Naive thymus-derived CD4-positive, alpha-beta T cell (primary cell): Measurements from ENCODE around the gene MLKL. TPM values are rescaled to one million over a fixed set of nuclear protein-coding genes. Genes with fewer than 3 reads are reported as not detected.

Experiments used
- ATAC-seq: fragments of 150-1000 bp; cut with Tn5 transposase; 2 replicates; pipeline ENCODE4 v1.10.0; 2021; ENCODE audit warnings: mild to moderate bottlenecking, moderate library complexity
- CTCF ChIA-PET: fragments of 350-600 bp; sonication (Branson Sonifier 250); formaldehyde crosslinking; loops from one replicate; lab custom pipeline; 2021; ENCODE audit warnings: antibody characterized with exemption; lab: Charles Lee
- POLR2A ChIA-PET: fragments of 350-600 bp; sonication (Branson Sonifier 250); formaldehyde crosslinking; loops from one replicate; lab custom pipeline; 2021; ENCODE audit warnings: antibody characterized with exemption, inconsistent platforms; lab: Charles Lee
- DNase-seq, 9 donors: peaks; one replicate each; pipeline versions ENCODE4 v3.0.0 to v3.0.0-alpha.2; 2020 to 2022; ENCODE audit warnings: mixed read lengths in 1 of 9
- H3K27ac ChIP-seq: one replicate; pipeline ENCODE4 v1.7.0; 2013; ENCODE audit warnings: mild to moderate bottlenecking, low read depth, low read length, moderate library complexity
- H3K27me3 ChIP-seq, 2 donors: one replicate each; pipeline ENCODE4 v1.7.0; 2013; ENCODE audit warnings: low read length in 2 of 2, mild to moderate bottlenecking in 2 of 2, moderate library complexity in 2 of 2; ENCODE audit not compliant: control insufficient read depth in 2 of 2, insufficient read depth in 2 of 2
- H3K36me3 ChIP-seq, 3 experiments: 1 replicate in 2 of 3; 2 replicates in 1 of 3; pipeline ENCODE4 v1.7.0; 2013; ENCODE audit warnings: low read length in 3 of 3, mild to moderate bottlenecking in 3 of 3, moderate library complexity in 1 of 3; ENCODE audit not compliant: insufficient read depth in 3 of 3, control insufficient read depth in 2 of 3
- H3K4me1 ChIP-seq, 2 donors: one replicate each; pipeline ENCODE4 v1.7.0; 2013; ENCODE audit warnings: low read length in 2 of 2, mild to moderate bottlenecking in 2 of 2, moderate library complexity in 1 of 2; ENCODE audit not compliant: control insufficient read depth in 2 of 2, insufficient read depth in 2 of 2
- H3K4me3 ChIP-seq: 2 replicates; pipeline ENCODE4 v1.7.0; 2013; ENCODE audit warnings: mild to moderate bottlenecking, low read length
- H3K9me3 ChIP-seq, 3 experiments: 1 replicate in 2 of 3; 2 replicates in 1 of 3; pipeline ENCODE4 v1.7.0; 2013; ENCODE audit warnings: low read length in 3 of 3; ENCODE audit not compliant: control insufficient read depth in 2 of 3
- H3K27ac Mint-ChIP-seq, 9 donors: one replicate each; pipeline ENCODE4 v1.8.0; 2020 to 2022; ENCODE audit warnings: mixed read lengths in 9 of 9, mild to moderate bottlenecking in 8 of 9, moderate library complexity in 5 of 9, inconsistent platforms in 2 of 9
- H3K27me3 Mint-ChIP-seq, 5 donors: one replicate each; pipeline ENCODE4 v1.8.0; 2021 to 2022; ENCODE audit warnings: mixed read lengths in 5 of 5, mild to moderate bottlenecking in 1 of 5
- H3K36me3 Mint-ChIP-seq, 5 donors: one replicate each; pipeline ENCODE4 v1.8.0; 2020 to 2022; ENCODE audit warnings: mixed read lengths in 5 of 5, mild to moderate bottlenecking in 3 of 5, inconsistent platforms in 1 of 5
- H3K4me1 Mint-ChIP-seq, 7 donors: one replicate each; pipeline ENCODE4 v1.8.0; 2020 to 2022; ENCODE audit warnings: mixed read lengths in 7 of 7, mild to moderate bottlenecking in 3 of 7, inconsistent platforms in 1 of 7
- H3K4me3 Mint-ChIP-seq, 10 donors: one replicate each; pipeline ENCODE4 v1.8.0; 2020 to 2022; ENCODE audit warnings: mild to moderate bottlenecking in 10 of 10, mixed read lengths in 10 of 10, moderate library complexity in 6 of 10, inconsistent platforms in 2 of 10
- H3K9me3 Mint-ChIP-seq, 11 donors: one replicate each; pipeline ENCODE4 v1.8.0; 2020 to 2022; ENCODE audit warnings: mixed read lengths in 11 of 11, mild to moderate bottlenecking in 4 of 11, inconsistent platforms in 1 of 11, moderate library complexity in 1 of 11
- intact Hi-C, 2 donors: fragments of 100-400 bp; cut with micrococcal nuclease; formaldehyde crosslinking; loops; one replicate each; pipeline ENCODE4 v1.15.1; 2023
- polyA plus RNA-seq, 2 donors: library from polyadenylated mRNA; unstranded; fragments of 300-500 nt; fragmentation: Illumina TruSeq; gene quantifications; one replicate each; pipeline ENCODE4 v1.2.3, GENCODE V29; 2021
- total RNA-seq, 6 experiments: library from RNA in 5 of 6; stranded (reverse) in 5 of 6; gene quantifications; 1 replicate in 5 of 6; 2 replicates in 1 of 6; pipeline ENCODE4 v1.2.3 and lab custom pipeline; 2021 to 2026

Gene MLKL
- total RNA-seq, result 10 to 100 TPM; 26.9 to 52.4 (median 38.3) TPM
- 1 to 10 TPM; 7.9 to 8.0 TPM for polyA plus RNA-seq
- 34.2 reads per million, percentile 63 among the genes with 10 or more reads in this experiment for total RNA-seq (lab: John Stamatoyannopoulos, UW)

- peaks cover 0 to 1% (median 0%) of the 10 kb centered on the region in 11 donors for H3K9me3 Mint-ChIP-seq
- ATAC-seq (peak; percentile 78), DNase-seq (peak; percentile 26 to 65 (median 43))
- no peaks in the 10 kb centered on the region for H3K27me3 Mint-ChIP-seq
- H3K4me1 Mint-ChIP-seq, result peaks cover 41 to 67% (median 62%) of the 10 kb centered on the region in 7 donors
- ChIA-PET POLR2A (interaction anchor here (0.7 to 2.0 kb wide), 8 partner anchors 10 to 704 kb away, joined by 3 to 18 read pairs (median 4); partner anchors contain the start of gene PSMD7), CTCF (interaction anchor here (0.8 to 1.8 kb wide), 4 partner anchors 8 to 231 kb away, joined by 3 to 10 read pairs (median 3); no protein-coding TSS in a partner anchor)
- intact Hi-C loops, result loop anchor here (1.0 to 10.0 kb wide), 11 partner anchors 9 to 947 kb away; partner anchors contain the start of genes PSMD7 (in 2 of the 2), CFDP1 (in 1 of the 2), KARS1 (in 1 of the 2) and RFWD3 (in 1 of the 2)
- Histone ChIP-seq H3K27me3 (no peaks in the 10 kb centered on the region), H3K36me3 (peaks cover 0 to 5% (median 0%) of the 10 kb centered on the region in 3 experiments), H3K27ac (peak within 1 kb of the TSS; percentile 85), H3K4me3 (peak within 1 kb of the TSS; percentile 98), H3K9me3 (no peaks in the 10 kb centered on the region), H3K4me1 (peaks cover 22 to 31% of the 10 kb centered on the region in 2 donors)
- H3K36me3 Mint-ChIP-seq, result peaks cover 0 to 15% (median 5%) of the 10 kb centered on the region in 5 donors
- peak within 1 kb of the TSS; percentile 93 to 100 (median 97) for H3K27ac Mint-ChIP-seq
- peak within 1 kb of the TSS; percentile 93 to 100 (median 97) for H3K4me3 Mint-ChIP-seq
These were observed at the start of gene MLKL for GRCh38 chr16:74700438-74701225. MLKL (minus strand) TSS chr16:74700862; CDS start chr16:74695757, 5,105 bp downstream.

DNA sequence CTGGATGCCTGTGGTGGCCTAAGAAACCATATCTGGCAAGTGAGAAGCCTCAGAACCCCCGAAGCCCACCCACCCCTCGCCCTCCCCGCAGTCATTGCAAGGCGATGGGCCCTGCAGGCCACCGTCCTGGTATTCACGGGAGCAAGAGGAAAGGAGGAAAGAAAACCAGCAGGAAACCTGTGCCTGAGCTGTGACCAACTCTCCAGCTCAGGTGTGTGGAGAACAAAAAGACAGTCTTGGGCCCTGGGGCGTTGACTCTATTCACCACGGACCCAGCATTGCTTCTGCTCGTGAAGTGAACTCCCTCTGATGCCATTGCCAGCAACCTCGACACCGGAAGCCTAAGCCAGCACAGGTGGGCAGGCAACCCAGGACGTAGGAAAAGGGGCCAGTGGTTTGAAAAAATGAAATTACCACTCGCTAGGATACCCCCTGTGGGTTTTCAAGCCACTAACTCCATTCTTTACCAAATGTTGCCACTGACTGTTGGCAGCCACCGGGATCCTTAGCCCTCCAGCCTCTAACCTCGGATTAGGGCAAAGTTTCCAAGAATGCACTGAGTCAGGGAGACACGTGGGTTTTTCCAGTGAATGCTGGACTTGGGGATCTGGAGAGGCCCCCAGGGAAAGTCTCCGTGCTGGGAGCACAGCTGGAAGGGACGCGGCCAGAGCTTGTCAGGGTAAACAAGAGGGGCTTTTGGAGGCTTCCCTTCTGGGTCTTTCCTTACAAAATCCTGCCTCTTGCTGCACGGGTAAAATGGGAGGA, 48.8 kb upstream of the MLKL start:
- Mint-ChIP-seq H3K4me1 (no peaks in the 10 kb centered on the region), H3K4me3 (no peak overlapping the region), H3K27me3 (peaks cover 0 to 6% (median 5%) of the 10 kb centered on the region in 5 donors), H3K36me3 (no peaks in the 10 kb centered on the region), H3K9me3 (peaks cover 0 to 3% (median 0%) of the 10 kb centered on the region in 11 donors), H3K27ac (no peak overlapping the region)
- POLR2A ChIA-PET, result no interaction called here
- CTCF ChIA-PET, result no interaction called here
- no peaks in the 10 kb centered on the region for H3K9me3 ChIP-seq
- ATAC-seq (no peak), DNase-seq (no peak)
- no peaks in the 10 kb centered on the region for H3K36me3 ChIP-seq
- no peaks in the 10 kb centered on the region for H3K27me3 ChIP-seq
- intact Hi-C loops, result no loop called here
- H3K27ac ChIP-seq, result no peak overlapping the region
- H3K4me3 ChIP-seq, result no peak overlapping the region
- H3K4me1 ChIP-seq, result no peaks in the 10 kb centered on the region

DNA sequence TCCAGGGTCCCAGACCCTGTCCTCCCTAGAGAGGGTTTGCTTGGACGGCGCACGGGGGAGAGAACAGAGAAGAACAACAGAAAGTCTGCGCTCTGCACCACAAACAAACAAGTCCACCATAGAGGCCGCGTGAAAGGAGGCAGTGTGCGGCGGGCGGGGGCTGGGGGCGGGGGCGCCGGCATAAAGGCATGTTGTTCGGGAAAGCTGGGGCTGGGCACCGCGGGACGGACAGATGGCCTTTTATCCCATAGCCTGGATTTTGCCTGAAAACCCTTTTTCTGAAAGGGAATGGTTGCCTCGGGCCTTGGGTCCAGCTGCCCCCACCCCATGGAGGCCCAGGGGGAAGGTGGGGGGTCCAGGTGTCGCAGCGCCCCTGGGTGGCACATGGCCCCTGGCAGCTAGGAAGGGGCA, 48.0 kb upstream of the MLKL start:
- H3K27ac Mint-ChIP-seq, result no peak overlapping the region
- peaks cover 0 to 6% (median under 1%) of the 10 kb centered on the region in 5 donors for H3K27me3 Mint-ChIP-seq
- ChIA-PET CTCF (no interaction called here), POLR2A (no interaction called here)
- no peak overlapping the region for H3K4me3 ChIP-seq
- peaks cover 0 to 3% (median 0%) of the 10 kb centered on the region in 11 donors for H3K9me3 Mint-ChIP-seq
- no peak overlapping the region for H3K27ac ChIP-seq
- no peak overlapping the region for H3K4me3 Mint-ChIP-seq
- intact Hi-C loops, result no loop called here
- H3K36me3 Mint-ChIP-seq, result no peaks in the 10 kb centered on the region
- H3K4me1 Mint-ChIP-seq, result no peaks in the 10 kb centered on the region
- no peaks in the 10 kb centered on the region for H3K4me1 ChIP-seq
- H3K9me3 ChIP-seq, result no peaks in the 10 kb centered on the region
- no peaks in the 10 kb centered on the region for H3K36me3 ChIP-seq
- ATAC-seq (no peak), DNase-seq (no peak)
- no peaks in the 10 kb centered on the region for H3K27me3 ChIP-seq

DNA sequence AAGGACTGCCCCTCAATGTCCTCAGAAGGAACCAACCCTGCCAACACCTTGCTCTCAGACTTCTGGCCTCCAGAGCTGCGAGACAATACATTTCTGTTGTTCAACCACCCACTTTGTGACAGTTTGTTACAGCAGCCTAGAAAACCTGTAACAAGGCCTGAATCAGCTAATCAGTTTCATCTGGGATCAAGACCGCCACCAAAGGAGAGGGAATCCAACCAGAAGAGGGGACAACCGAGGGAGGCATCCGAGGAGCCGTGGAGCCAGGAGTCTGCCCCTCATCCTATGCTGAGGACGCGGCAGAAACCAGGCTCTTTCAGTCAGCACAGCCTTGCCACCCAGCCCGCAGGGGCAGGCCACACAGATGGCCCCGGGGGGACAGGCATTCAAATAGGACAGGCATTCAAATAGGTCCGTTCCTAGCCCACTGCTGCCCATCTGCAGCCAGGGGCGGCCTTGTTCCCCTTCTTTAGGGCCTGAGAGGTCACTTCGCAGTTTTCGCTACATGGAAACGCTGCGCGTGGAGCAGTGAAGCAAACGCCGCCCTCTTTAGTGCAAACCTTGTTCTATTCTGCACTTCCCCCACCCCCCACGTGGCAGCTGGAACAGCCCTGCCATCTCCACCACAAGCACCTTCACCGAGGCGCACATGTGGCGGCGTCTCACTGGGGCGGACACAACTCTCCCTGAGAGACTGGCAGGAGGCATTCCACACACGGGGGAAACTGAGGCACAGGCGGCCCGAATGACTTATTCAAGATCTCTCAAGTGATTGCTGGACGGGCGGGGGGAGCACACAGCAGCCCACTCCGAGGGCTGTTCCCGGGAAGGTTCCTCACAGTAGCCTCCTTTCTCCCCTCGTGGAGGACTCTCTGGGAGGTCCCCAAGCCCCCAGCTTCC, 47.3 kb upstream of the MLKL start:
- intact Hi-C loops, result no loop called here
- Histone ChIP-seq H3K9me3 (no peaks in the 10 kb centered on the region), H3K27ac (no peak overlapping the region), H3K36me3 (no peaks in the 10 kb centered on the region), H3K4me3 (no peak overlapping the region), H3K27me3 (no peaks in the 10 kb centered on the region), H3K4me1 (no peaks in the 10 kb centered on the region)
- POLR2A ChIA-PET, result no interaction called here
- CTCF ChIA-PET, result no interaction called here
- Mint-ChIP-seq H3K27me3 (peaks cover 0 to 6% (median 1%) of the 10 kb centered on the region in 5 donors), H3K9me3 (peaks cover 0 to 3% (median 0%) of the 10 kb centered on the region in 11 donors), H3K36me3 (no peaks in the 10 kb centered on the region), H3K27ac (no peak overlapping the region), H3K4me3 (no peak overlapping the region), H3K4me1 (no peaks in the 10 kb centered on the region)
- ATAC-seq (no peak), DNase-seq (no peak)

- ChIA-PET CTCF (no interaction called here), POLR2A (no interaction called here)
- ATAC-seq (no peak), DNase-seq (no peak)
- H3K27ac Mint-ChIP-seq, result no peak overlapping the region
- H3K9me3 ChIP-seq, result no peaks in the 10 kb centered on the region
- H3K4me3 Mint-ChIP-seq, result no peak overlapping the region
- H3K27me3 Mint-ChIP-seq, result peaks cover 0 to 2% (median 0%) of the 10 kb centered on the region in 5 donors
- no peaks in the 10 kb centered on the region for H3K4me1 ChIP-seq
- no peaks in the 10 kb centered on the region for H3K36me3 Mint-ChIP-seq
- no peaks in the 10 kb centered on the region for H3K36me3 ChIP-seq
- H3K27ac ChIP-seq, result no peak overlapping the region
- intact Hi-C loops, result no loop called here
- no peaks in the 10 kb centered on the region for H3K27me3 ChIP-seq
- H3K4me3 ChIP-seq, result no peak overlapping the region
- H3K9me3 Mint-ChIP-seq, result no peaks in the 10 kb centered on the region
- H3K4me1 Mint-ChIP-seq, result peaks cover 0 to 2% (median 0%) of the 10 kb centered on the region in 7 donors
These were observed 45.3 kb upstream of the MLKL start for GRCh38 chr16:74745926-74746325.

DNA sequence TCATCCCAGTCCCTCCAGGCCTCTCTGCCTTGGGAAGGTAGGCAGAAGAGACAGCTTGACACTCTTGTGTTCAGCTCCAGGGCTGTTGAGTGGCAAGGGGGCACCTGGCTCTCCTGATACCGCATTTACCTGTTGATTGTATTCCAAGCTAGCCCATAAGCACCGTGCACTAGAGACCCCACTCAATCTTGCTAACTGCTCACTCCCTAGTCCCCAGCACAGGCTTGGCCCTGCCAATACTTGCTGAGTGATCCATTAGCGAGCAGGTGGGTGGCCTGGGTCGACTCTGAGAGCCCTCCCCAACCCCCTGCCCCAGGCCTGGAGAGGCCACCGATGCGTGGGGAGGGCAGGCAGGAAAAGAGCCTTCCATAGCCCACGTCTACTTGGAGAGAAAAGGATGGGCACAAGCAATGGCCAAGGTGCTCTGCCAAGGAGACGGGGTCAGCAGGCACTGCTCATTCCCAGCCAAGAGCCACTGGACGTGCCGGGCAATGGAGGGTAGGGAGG, 44.5 kb upstream of the MLKL start:
- CTCF ChIA-PET, result no interaction called here
- no peak overlapping the region for H3K4me3 Mint-ChIP-seq

More for the DNA sequence above, 44.5 kb upstream of the MLKL start:
- H3K27ac ChIP-seq, result no peak overlapping the region
- peaks cover 0 to 2% (median 0%) of the 10 kb centered on the region in 7 donors for H3K4me1 Mint-ChIP-seq
- H3K27ac Mint-ChIP-seq, result no peak overlapping the region
- H3K4me1 ChIP-seq, result no peaks in the 10 kb centered on the region
- peaks cover 0 to 2% (median 0%) of the 10 kb centered on the region in 5 donors for H3K27me3 Mint-ChIP-seq
- H3K9me3 ChIP-seq, result no peaks in the 10 kb centered on the region
- no peaks in the 10 kb centered on the region for H3K27me3 ChIP-seq
- ATAC-seq (no peak), DNase-seq (no peak)
- H3K36me3 ChIP-seq, result no peaks in the 10 kb centered on the region
- no peak overlapping the region for H3K4me3 ChIP-seq
- no peaks in the 10 kb centered on the region for H3K36me3 Mint-ChIP-seq
- no peaks in the 10 kb centered on the region for H3K9me3 Mint-ChIP-seq
- intact Hi-C loops, result no loop called here
- POLR2A ChIA-PET, result no interaction called here
